ENCODE measurements around the gene THOC6.

GRCh38 chr16:3014971-3015370 lies 8.9 kb upstream of the THOC6 start:
- TF ChIP-seq ZNF8 (CRISPR knock-in tag; IDR thresholded peaks at IDR 0.05) = no peak
- TF ChIP-seq ZFP30 (CRISPR knock-in tag; IDR thresholded peaks at IDR 0.05) = no peak
